Large intestine (tissue), 3 donors: ENCODE measurements around the gene STK35. TPM values are rescaled to one million over a fixed set of nuclear protein-coding genes. Genes with fewer than 3 reads are reported as not detected.

Source experiments
- DNase-seq, 2 donors: peaks; one replicate each; pipeline versions ENCODE4 v3.0.0 to v3.0.0-alpha.2; 2013
- H3K27ac ChIP-seq: one replicate; pipeline ENCODE4 v1.5.1; 2013; ENCODE audit warnings: low read length
- H3K27me3 ChIP-seq: 2 replicates; pipeline ENCODE4 v1.6.1; 2013; ENCODE audit warnings: low read length; ENCODE audit not compliant: control insufficient read depth, insufficient read depth
- H3K36me3 ChIP-seq: 2 replicates; pipeline ENCODE4 v1.6.1; 2013; ENCODE audit warnings: low read length; ENCODE audit not compliant: control insufficient read depth, insufficient read depth
- H3K4me1 ChIP-seq: one replicate; pipeline ENCODE4 v1.6.1; 2013; ENCODE audit warnings: low read length; ENCODE audit not compliant: control insufficient read depth, insufficient read depth
- H3K4me3 ChIP-seq: one replicate; pipeline ENCODE4 v1.5.1; 2013; ENCODE audit warnings: low read length
- H3K9me3 ChIP-seq: one replicate; pipeline ENCODE4 v1.6.1; 2013; ENCODE audit warnings: mild to moderate bottlenecking, low read depth, low read length, moderate library complexity; ENCODE audit not compliant: control insufficient read depth
- WGBS: methylation state at CpG from one replicate; pipeline ENCODE4 v1.1.5; 2013; ENCODE audit warnings: low lambda C conversion rate; ENCODE audit not compliant: insufficient coverage; 5-methylcytosine and 5-hydroxymethylcytosine counted together
- polyA plus RNA-seq: library from polyadenylated mRNA; unstranded; fragments of 120-200 nt; gene quantifications from one replicate; pipeline ENCODE4 v1.2.1, GENCODE V29; 2013

The STK35 gene
- polyA plus RNA-seq, 1 donor: 16.0 TPM

- Histone ChIP-seq H3K36me3 (no peaks in the 10 kb centered on the region), H3K27ac (no peak overlapping the region), H3K4me1 (no peaks in the 10 kb centered on the region), H3K9me3 (no peaks in the 10 kb centered on the region), H3K4me3 (no peak overlapping the region), H3K27me3 (peaks cover 31% of the 10 kb centered on the region)
- DNase-seq: no peak
- WGBS: 43% methylated on average over 3 of the region's 11 CpGs
Observed at GRCh38 chr20:2086177-2086979, 15.2 kb upstream of the STK35 start.

DNA sequence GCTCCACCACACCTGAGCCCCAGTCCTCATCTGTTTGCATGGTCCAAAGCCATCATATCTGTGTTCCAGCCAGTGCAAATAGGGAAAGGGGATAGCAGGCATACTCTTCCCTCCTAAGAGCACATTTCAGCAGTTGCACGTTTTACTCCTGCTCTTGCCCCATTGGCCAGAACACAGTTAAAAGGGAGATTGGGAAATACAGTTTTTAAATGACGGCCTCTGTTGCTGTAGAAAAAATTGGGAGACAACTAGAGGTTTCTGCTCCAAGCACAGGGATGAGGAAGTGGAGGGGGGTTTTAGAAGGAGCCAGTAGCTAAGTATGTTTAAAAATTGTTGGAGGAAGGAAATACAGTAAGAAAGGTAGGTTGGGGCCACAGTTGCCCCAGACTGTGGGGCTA, 14.6 kb upstream of the STK35 start:
- WGBS: 65% methylated on average over 2 of the region's 2 CpGs

GRCh38 chr20:2088891-2089290, 12.7 kb upstream of the STK35 start:
- Histone ChIP-seq H3K4me1 (peaks cover 5% of the 10 kb centered on the region), H3K27me3 (peaks cover 32% of the 10 kb centered on the region), H3K27ac (no peak overlapping the region), H3K9me3 (no peaks in the 10 kb centered on the region), H3K4me3 (no peak overlapping the region), H3K36me3 (no peaks in the 10 kb centered on the region)
- no peak for DNase-seq
- WGBS: no CpG with 5 or more reads among the region's 2 CpGs

More for the DNA sequence above, 14.6 kb upstream of the STK35 start:
- H3K27me3 ChIP-seq: peaks cover 30% of the 10 kb centered on the region
- no peak overlapping the region for H3K27ac ChIP-seq
- no peaks in the 10 kb centered on the region for H3K9me3 ChIP-seq
- no peak overlapping the region for H3K4me3 ChIP-seq
- H3K4me1 ChIP-seq: no peaks in the 10 kb centered on the region
- H3K36me3 ChIP-seq: no peaks in the 10 kb centered on the region
- no peak for DNase-seq

DNA sequence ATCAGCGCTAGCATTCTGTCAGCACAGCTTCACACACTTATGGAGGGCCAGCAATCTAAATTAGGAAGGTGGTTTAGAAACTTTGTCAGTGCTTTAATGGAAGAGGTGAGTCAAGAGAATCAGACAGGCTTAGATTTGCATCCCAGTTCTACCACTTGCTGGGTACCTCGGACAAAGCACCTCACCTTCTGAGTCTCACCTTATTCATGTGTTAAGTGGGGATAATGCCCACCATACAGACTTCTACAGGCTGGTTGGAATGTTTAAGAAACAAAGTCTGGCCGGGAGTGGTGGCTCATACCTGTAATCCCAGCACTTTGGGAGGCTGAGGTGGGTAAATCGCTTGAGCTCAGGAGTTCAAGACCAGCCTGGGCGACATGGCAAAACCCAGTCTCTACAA, 12.2 kb upstream of the STK35 start:
- no CpG with 5 or more reads among the region's 5 CpGs for WGBS
- Histone ChIP-seq H3K9me3 (no peaks in the 10 kb centered on the region), H3K27ac (no peak overlapping the region), H3K36me3 (no peaks in the 10 kb centered on the region), H3K4me3 (no peak overlapping the region), H3K27me3 (peaks cover 36% of the 10 kb centered on the region), H3K4me1 (peaks cover 5% of the 10 kb centered on the region)
- DNase-seq: no peak

GRCh38 chr20:2093159-2093781, 8.4 kb upstream of the STK35 start:
- Histone ChIP-seq H3K4me1 (peaks cover 5% of the 10 kb centered on the region), H3K27ac (no peak overlapping the region), H3K36me3 (no peaks in the 10 kb centered on the region), H3K9me3 (no peaks in the 10 kb centered on the region), H3K27me3 (peaks cover 29% of the 10 kb centered on the region), H3K4me3 (no peak overlapping the region)
- WGBS: 63% methylated on average over 3 of the region's 4 CpGs
- no peak for DNase-seq

DNA sequence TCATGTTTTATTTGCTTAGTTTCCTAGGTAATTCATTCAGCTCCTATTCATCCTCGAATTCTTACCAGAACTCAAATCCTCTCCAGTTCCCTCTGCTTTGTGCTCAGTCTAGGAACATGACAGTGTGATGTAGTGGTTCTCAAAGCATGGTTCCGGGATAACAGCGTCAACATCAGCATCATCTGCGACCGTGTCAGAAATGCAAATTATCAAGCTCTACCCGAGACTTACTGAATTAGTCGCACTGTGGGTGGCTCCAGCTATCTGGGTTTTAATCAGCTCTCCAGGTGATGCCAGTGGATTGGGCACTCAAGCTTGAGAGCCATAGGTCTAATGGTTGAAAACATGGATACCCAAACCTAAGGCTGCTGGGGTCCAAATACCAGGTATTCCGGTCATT, 7.7 kb upstream of the STK35 start:
- Histone ChIP-seq H3K9me3 (no peaks in the 10 kb centered on the region), H3K4me1 (peaks cover 5% of the 10 kb centered on the region), H3K4me3 (no peak overlapping the region), H3K36me3 (no peaks in the 10 kb centered on the region), H3K27me3 (peaks cover 25% of the 10 kb centered on the region), H3K27ac (no peak overlapping the region)
- WGBS: no CpG with 5 or more reads among the region's 8 CpGs
- DNase-seq: no peak

GRCh38 chr20:2101865-2102584, 398 bp downstream of the STK35 start:
- Histone ChIP-seq H3K9me3 (no peaks in the 10 kb centered on the region), H3K4me3 (peak overlapping the region; percentile 82), H3K27me3 (no peaks in the 10 kb centered on the region), H3K36me3 (peaks cover 17% of the 10 kb centered on the region), H3K27ac (peak overlapping the region; percentile 95), H3K4me1 (peaks cover 16% of the 10 kb centered on the region)
- WGBS: no CpG with 5 or more reads among the region's 64 CpGs
- peak; percentile 83 to 97 for DNase-seq

DNA sequence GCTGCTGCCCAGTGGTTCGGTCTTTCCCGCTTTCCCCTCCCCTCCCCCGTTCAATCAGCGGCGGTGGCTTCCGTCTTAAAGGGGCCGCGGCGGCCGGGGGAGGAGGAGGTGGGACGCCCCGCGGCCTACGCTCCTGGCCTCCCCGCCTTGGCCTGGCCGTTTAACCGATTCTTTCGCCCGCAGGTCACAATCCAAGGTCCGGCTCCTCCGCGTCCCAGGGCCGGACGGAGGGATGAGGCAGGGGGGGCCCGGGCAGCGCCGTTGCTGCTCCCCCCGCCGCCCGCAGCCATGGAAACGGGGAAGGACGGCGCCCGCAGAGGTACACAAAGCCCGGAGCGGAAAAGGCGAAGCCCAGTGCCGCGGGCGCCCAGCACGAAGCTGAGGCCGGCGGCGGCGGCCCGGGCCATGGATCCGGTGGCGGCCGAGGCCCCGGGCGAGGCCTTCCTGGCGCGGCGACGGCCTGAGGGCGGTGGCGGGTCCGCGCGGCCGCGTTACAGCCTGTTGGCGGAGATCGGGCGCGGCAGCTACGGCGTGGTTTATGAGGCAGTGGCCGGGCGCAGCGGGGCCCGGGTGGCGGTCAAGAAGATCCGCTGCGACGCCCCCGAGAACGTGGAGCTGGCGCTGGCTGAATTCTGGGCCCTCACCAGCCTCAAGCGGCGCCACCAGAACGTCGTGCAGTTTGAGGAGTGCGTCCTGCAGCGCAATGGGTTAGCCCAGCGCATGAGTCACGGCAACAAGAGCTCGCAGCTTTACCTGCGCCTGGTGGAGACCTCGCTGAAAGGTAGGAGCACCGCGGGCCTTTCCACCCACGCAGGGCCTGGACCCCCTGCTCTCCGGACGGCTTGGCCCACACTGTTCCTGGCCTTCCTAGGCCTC, 1.2 kb downstream of the STK35 start:
- Histone ChIP-seq H3K27ac (peak overlapping the region; percentile 95), H3K4me3 (peak overlapping the region; percentile 82), H3K36me3 (peaks cover 23% of the 10 kb centered on the region), H3K27me3 (no peaks in the 10 kb centered on the region), H3K4me1 (peaks cover 16% of the 10 kb centered on the region), H3K9me3 (no peaks in the 10 kb centered on the region)
- peak; percentile 81 to 96 for DNase-seq
- WGBS: no CpG with 5 or more reads among the region's 95 CpGs

- Histone ChIP-seq H3K4me1 (peaks cover 16% of the 10 kb centered on the region), H3K27ac (peak overlapping the region; percentile 95), H3K36me3 (peaks cover 25% of the 10 kb centered on the region), H3K27me3 (no peaks in the 10 kb centered on the region), H3K4me3 (peak overlapping the region; percentile 82), H3K9me3 (no peaks in the 10 kb centered on the region)
- WGBS: 0% methylated on average over 3 of the region's 13 CpGs
- no peak for DNase-seq
Observed at GRCh38 chr20:2103461-2104153, 2.0 kb downstream of the STK35 start.
